Measurements from ENCODE around the gene PCDHA12.
"Not testable (repeated sequence)": the region's sequence is repeated elsewhere in the genome, so short reads cannot be mapped to it uniquely, and the experiment has no call there.

PCDHA12 gene, protein sequence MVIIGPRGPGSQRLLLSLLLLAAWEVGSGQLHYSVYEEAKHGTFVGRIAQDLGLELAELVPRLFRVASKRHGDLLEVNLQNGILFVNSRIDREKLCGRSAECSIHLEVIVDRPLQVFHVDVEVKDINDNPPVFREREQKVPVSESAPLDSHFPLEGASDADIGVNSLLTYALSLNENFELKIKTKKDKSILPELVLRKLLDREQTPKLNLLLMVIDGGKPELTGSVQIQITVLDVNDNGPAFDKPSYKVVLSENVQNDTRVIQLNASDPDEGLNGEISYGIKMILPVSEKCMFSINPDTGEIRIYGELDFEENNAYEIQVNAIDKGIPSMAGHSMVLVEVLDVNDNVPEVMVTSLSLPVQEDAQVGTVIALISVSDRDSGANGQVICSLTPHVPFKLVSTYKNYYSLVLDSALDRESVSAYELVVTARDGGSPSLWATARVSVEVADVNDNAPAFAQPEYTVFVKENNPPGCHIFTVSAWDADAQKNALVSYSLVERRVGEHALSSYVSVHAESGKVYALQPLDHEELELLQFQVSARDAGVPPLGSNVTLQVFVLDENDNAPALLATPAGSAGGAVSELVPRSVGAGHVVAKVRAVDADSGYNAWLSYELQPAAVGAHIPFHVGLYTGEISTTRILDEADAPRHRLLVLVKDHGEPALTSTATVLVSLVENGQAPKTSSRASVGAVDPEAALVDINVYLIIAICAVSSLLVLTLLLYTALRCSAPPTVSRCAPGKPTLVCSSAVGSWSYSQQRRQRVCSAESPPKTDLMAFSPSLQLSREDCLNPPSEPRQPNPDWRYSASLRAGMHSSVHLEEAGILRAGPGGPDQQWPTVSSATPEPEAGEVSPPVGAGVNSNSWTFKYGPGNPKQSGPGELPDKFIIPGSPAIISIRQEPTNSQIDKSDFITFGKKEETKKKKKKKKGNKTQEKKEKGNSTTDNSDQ

DNA sequence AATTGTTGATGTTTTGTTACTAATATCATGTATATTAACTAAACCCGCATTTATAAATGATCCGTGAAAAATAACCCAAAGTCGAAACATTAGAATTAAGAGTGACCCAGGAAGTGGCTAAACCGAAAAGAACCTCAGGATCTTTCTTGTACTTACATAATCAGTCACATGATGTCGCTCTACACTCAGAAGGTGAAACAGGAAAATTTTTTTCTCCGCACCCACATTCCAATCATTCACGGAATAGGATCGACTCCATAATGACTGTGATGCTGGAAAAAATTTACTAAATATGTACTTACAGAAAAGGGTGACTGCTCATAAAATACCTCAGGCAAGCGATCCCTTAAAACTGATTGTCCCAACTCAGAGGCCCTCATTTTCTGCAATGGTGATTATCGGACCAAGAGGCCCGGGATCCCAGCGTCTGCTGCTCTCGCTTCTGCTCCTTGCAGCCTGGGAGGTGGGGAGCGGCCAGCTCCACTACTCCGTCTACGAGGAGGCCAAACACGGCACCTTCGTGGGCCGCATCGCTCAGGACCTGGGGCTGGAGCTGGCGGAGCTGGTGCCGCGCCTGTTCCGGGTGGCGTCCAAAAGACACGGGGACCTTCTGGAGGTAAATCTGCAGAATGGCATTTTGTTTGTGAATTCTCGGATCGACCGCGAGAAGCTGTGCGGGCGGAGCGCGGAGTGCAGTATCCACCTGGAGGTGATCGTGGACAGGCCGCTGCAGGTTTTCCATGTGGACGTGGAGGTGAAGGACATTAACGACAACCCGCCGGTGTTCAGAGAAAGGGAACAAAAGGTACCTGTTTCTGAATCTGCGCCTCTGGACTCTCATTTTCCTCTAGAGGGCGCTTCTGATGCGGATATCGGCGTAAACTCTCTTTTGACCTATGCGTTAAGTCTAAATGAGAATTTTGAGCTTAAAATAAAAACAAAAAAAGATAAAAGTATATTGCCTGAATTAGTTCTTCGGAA lies at the start of gene PCDHA12:
PCDHA12 (plus strand) TSS at position 224 of the 981 bp plus-strand sequence; CDS start at position 389, 165 bp downstream.
- DNase-seq (ENCODE audit: low read depth in 2 of 3, low spot score in 1 of 3): no peak

DNA sequence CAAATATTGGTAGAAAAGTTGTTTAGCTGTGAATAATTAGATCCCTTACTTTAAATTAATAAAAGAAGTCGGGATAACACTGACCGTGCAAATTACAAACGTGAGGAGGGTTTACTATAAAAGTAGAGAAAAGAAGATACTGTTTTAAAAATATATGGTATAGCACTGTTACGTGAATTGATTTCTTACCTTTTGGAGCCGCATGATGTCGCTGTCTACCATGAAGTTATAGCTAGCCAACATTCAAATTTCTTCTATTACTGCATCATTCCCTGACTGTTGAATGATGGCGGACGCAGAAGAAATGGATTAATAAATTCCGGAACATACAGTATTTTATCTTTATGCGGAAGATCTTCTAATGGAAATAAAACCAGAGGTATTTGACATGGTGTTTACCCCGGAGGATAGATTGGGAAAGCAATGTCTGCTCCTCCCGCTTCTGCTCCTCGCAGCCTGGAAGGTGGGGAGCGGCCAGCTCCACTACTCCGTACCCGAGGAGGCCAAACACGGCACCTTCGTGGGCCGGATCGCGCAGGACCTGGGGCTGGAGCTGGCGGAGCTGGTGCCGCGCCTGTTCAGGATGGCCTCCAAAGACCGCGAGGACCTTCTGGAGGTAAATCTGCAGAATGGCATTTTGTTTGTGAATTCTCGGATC lies 47.3 kb upstream of the PCDHA12 start, which contains the start of gene PCDHA6:
PCDHA6 (plus strand) TSS at position 257 of the 658 bp plus-strand sequence; CDS start at position 389, 132 bp downstream.
- no peak for DNase-seq (ENCODE audit: low read depth in 2 of 3, low spot score in 1 of 3)

DNA sequence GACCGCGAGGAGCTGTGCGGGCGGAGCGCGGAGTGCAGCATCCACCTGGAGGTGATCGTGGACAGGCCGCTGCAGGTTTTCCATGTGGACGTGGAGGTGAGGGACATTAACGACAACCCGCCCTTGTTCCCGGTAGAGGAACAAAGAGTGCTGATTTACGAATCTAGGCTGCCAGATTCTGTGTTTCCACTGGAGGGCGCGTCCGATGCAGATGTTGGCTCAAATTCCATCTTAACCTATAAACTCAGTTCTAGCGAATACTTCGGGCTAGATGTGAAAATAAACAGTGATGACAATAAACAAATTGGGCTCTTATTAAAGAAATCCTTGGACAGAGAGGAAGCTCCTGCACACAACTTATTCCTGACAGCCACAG lies 46.8 kb upstream of the PCDHA12 start:
- DNase-seq (ENCODE audit: low read depth in 2 of 3, low spot score in 1 of 3): no peak

DNA sequence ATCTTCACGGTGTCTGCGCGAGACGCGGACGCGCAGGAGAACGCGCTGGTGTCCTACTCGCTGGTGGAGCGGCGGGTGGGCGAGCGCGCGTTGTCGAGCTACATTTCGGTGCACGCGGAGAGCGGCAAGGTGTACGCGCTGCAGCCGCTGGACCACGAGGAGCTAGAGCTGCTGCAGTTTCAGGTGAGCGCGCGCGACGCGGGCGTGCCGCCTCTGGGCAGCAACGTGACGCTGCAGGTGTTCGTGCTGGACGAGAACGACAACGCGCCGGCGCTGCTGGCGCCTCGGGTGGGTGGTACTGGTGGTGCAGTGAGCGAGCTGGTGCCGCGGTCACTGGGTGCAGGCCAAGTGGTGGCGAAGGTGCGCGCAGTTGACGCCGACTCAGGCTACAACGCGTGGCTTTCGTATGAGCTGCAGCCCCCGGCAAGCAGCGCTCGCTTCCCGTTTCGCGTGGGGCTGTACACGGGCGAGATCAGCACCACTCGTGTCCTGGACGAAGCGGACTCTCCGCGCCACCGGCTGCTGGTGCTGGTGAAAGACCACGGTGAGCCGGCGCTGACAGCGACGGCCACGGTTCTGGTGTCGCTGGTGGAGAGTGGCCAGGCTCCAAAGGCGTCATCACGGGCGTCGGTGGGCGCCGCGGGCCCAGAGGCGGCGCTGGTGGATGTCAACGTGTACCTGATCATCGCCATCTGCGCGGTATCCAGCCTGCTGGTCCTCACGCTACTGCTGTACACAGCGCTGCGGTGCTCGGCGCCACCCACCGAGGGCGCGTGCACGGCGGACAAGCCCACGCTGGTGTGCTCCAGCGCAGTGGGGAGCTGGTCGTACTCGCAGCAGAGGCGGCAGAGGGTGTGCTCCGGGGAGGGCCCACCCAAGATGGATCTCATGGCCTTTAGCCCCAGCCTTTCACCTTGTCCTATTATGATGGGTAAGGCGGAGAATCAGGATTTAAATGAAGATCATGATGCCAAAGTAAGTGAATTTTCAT lies 45.3 kb upstream of the PCDHA12 start:
- DNase-seq (ENCODE audit: low read depth in 2 of 3, low spot score in 1 of 3): not testable (repeated sequence)

DNA sequence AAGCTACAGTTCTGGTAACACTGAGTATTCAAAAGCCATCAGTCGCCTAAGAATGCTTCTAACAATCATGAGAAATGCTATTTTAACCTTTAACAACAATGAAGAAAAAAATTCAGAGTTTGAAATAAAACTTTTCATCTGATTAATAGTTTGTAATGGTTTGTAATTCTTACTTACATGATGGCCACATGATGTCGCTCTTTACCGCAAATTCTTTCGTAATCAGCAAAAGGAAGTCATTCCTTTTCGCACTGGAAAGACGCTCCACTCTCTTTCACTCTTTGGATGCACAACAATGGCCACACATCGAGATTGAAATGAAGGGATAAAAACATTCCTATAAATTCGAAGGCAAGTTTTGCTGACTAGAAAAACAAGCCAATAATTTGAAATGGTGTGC lies 41.1 kb upstream of the PCDHA12 start, which contains the start of gene PCDHA7:
PCDHA7 (plus strand) TSS at position 277 of the 400 bp plus-strand sequence; CDS start at position 392, 115 bp downstream.
- no peak for DNase-seq (ENCODE audit: low read depth in 2 of 3, low spot score in 1 of 3)

DNA sequence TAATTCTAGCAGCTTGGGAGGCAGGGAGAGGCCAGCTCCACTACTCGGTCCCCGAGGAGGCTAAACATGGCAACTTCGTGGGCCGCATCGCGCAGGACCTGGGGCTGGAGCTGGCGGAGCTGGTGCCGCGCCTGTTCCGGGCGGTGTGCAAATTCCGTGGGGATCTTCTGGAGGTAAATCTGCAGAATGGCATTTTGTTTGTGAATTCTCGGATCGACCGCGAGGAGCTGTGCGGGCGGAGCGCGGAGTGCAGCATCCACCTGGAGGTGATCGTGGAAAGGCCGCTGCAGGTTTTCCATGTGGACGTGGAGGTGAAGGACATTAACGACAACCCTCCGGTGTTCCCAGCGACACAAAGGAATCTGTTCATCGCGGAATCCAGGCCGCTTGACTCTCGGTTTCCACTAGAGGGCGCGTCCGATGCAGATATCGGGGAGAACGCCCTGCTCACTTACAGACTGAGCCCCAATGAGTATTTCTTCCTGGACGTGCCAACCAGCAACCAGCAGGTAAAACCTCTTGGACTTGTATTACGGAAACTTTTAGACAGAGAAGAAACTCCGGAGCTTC lies 40.6 kb upstream of the PCDHA12 start:
- not testable (repeated sequence) for DNase-seq (ENCODE audit: low read depth in 2 of 3, low spot score in 1 of 3)

DNA sequence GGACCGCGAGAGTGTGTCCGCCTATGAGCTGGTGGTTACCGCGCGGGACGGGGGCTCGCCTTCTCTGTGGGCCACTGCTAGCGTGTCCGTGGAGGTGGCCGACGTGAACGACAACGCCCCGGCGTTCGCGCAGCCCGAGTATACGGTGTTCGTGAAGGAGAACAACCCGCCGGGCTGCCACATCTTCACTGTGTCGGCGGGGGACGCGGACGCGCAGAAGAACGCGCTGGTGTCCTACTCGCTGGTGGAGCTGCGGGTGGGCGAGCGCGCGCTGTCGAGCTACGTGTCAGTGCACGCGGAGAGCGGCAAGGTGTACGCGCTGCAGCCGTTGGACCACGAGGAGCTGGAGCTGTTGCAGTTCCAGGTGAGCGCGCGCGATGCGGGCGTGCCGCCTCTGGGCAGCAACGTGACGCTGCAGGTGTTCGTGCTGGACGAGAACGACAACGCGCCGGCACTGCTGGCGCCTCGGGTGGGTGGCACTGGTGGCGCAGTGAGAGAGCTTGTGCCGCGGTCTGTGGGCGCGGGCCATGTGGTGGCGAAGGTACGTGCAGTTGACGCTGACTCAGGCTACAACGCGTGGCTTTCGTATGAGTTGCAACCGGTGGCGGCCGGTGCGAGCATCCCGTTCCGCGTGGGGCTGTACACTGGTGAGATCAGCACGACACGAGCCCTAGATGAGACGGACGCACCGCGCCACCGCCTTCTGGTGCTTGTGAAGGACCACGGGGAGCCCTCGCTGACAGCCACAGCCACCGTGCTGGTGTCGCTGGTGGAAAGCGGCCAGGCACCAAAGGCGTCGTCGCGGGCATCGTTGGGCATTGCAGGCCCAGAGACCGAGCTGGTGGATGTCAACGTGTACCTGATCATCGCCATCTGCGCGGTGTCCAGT lies 39.2 kb upstream of the PCDHA12 start:
- no peak for DNase-seq (ENCODE audit: low read depth in 2 of 3, low spot score in 1 of 3)

DNA sequence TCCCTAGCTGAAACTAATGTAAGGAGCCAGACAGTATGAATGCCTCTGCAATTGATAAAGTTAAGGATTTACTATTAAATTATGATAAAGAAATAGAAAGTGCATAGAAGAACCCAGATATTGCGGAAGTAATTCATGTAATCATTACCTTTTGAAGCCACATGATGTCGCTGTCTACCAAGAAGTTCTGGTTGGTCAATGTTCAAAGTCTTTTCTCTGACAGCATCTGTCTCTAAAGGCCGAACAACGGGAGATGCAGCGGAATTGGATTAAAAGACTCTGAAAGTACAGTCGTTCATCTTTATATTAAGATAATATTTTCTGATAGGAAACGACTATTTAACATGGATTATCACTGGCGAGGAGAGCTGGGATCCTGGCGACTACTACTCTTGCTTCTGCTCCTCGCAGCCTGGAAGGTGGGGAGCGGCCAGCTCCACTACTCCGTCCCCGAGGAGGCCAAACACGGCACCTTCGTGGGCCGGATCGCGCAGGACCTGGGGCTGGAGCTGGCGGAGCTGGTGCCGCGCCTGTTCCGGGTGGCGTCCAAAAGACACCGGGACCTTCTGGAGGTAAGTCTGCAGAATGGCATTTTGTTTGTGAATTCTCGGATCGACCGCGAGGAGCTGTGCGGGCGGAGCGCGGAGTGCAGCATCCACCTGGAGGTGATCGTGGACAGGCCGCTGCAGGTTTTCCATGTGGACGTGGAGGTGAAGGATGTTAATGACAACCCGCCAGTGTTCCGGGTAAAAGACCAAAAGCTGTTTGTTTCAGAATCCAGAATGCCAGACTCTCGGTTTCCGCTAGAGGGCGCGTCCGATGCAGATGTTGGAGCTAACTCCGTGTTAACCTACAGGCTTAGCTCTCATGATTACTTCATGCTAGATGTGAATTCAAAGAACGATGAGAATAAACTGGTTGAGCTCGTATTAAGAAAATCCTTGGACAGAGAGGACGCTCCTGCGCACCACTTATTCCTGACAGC lies 33.8 kb upstream of the PCDHA12 start, which contains the start of gene PCDHA8:
PCDHA8 (plus strand) TSS at position 210 of the 985 bp plus-strand sequence; CDS start at position 345, 135 bp downstream.
- peak in 1 of 3 donors; percentile 3 for DNase-seq (ENCODE audit: low read depth in 2 of 3, low spot score in 1 of 3)

DNA sequence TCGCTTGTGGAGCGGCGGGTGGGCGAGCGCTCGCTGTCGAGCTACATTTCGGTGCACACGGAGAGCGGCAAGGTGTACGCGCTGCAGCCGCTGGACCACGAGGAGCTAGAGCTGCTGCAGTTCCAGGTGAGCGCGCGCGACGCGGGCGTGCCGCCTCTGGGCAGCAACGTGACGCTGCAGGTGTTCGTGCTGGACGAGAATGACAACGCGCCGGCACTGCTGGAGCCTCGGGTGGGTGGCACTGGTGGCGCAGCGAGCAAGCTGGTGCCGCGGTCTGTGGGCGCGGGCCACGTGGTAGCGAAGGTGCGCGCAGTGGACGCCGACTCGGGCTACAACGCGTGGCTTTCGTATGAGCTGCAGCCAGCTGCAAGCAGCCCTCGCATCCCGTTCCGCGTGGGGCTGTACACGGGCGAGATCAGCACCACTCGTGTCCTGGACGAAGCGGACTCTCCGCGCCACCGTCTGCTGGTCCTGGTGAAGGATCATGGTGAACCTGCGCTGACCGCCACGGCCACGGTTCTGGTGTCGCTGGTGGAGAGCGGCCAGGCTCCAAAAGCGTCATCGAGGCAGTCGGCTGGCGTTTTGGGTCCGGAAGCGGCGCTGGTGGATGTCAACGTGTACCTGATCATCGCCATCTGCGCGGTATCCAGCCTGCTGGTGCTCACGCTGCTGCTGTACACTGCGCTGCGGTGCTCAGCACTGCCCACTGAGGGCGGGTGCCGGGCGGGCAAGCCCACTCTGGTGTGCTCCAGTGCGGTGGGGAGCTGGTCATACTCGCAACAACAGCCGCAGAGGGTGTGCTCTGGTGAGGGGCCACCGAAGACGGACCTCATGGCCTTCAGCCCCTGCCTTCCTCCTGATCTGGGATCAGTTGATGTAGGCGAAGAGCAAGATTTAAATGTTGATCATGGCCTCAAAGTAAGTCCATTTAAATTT lies 32.0 kb upstream of the PCDHA12 start:
- DNase-seq (ENCODE audit: low read depth in 2 of 3, low spot score in 1 of 3): no peak

DNA sequence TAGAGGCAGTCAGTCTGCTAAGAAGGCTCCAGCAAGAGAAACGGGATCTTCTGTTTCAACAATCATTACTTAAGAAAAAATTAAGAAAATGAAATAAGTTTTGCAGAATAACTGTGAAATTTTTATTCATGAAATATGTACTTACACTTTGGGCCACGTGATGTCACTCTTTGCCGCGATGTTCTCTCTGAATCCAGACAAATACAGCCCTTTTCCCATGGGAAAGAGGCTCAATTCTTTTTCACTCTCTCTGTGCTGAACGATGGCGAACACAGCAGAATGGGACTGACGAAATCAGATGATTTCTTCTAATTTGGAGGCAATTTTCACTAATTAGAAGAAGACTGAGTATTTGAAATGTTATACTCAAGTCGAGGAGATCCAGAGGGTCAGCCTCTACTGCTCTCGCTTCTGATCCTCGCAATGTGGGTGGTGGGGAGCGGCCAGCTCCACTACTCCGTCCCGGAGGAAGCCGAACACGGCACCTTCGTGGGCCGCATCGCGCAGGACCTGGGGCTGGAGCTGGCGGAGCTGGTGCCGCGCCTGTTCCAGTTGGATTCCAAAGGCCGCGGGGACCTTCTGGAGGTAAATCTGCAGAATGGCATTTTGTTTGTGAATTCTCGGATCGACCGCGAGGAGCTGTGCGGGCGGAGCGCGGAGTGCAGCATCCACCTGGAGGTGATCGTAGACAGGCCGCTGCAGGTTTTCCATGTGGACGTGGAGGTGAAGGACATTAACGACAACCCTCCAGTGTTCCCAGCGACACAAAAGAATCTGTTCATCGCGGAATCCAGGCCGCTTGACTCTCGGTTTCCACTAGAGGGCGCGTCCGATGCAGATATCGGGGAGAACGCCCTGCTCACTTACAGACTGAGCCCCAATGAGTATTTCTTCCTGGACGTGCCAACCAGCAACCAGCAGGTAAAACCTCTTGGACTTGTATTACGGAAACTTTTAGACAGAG lies 26.7 kb upstream of the PCDHA12 start, which contains the start of gene PCDHA9:
PCDHA9 (plus strand) TSS at position 244 of the 964 bp plus-strand sequence; CDS start at position 358, 114 bp downstream.
- DNase-seq (ENCODE audit: low read depth in 2 of 3, low spot score in 1 of 3): not testable (repeated sequence)

DNA sequence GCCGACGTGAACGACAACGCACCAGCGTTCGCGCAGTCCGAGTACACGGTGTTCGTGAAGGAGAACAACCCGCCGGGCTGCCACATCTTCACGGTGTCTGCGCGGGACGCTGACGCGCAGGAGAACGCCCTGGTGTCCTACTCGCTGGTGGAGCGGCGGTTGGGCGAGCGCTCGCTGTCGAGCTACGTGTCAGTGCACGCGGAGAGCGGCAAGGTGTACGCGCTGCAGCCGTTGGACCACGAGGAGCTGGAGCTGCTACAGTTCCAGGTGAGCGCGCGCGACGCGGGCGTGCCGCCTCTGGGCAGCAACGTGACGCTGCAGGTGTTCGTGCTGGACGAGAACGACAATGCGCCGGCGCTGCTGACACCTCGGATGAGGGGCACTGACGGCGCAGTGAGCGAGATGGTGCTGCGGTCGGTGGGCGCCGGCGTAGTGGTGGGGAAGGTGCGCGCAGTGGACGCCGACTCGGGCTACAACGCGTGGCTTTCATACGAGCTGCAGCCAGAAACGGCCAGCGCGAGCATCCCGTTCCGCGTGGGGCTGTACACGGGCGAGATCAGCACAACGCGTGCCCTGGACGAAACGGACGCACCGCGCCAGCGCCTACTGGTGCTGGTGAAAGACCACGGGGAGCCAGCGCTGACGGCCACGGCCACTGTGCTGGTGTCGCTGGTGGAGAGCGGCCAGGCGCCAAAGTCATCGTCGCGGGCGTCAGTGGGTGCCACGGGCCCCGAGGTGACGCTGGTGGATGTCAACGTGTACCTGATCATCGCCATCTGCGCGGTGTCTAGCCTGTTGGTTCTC lies 25.1 kb upstream of the PCDHA12 start:
- not testable (repeated sequence) for DNase-seq (ENCODE audit: low read depth in 2 of 3, low spot score in 1 of 3)

DNA sequence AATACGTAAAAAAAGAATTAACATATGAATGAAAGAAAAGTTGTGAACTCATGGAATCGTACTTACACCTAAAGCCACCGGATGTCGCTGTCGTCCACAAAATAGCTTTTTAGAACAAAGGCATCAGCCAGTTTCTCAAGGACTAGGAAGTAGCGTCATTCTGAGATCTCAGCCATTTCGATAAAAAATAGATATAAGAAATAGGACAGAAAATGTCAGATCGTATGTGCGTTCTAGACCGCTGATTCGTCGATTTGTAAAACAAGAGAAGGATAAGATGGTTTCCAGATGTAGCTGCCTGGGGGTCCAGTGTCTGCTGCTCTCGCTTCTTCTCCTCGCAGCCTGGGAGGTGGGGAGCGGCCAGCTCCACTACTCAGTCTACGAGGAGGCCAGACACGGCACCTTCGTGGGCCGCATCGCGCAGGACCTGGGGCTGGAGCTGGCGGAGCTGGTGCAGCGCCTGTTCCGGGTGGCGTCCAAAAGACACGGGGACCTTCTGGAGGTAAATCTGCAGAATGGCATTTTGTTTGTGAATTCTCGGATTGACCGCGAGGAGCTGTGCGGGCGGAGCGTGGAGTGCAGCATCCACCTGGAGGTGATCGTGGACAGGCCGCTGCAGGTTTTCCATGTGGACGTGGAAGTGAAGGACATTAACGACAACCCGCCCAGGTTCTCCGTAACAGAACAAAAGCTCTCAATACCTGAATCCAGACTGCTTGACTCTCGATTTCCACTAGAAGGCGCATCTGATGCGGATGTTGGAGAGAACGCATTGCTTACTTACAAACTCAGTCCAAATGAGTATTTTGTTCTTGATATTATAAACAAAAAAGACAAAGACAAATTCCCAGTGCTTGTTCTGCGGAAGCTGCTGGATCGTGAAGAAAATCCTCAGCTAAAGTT lies 19.1 kb upstream of the PCDHA12 start, which contains the start of gene PCDHA10:
PCDHA10 (plus strand) TSS at position 126 of the 903 bp plus-strand sequence; CDS start at position 278, 152 bp downstream.
- DNase-seq (ENCODE audit: low read depth in 2 of 3, low spot score in 1 of 3): no peak
